HG02981 (cell line): Measurements from ENCODE around the gene KRT17.
"Not testable (repeated sequence)": the region's sequence is repeated elsewhere in the genome, so short reads cannot be mapped to it uniquely, and the experiment has no call there.

Experiments used
- ATAC-seq: cut with Tn5 transposase; IDR thresholded peaks from one replicate; pipeline ENCODE4 v1.9.1; 2021; ENCODE audit warnings: mild to moderate bottlenecking, moderate library complexity; ENCODE audit not compliant: unreplicated experiment

KRT17 gene

GRCh38 chr17:41599680-41600079, 24.7 kb downstream of the KRT17 start:
- no peak for ATAC-seq

- ATAC-seq: no peak
Observed at GRCh38 chr17:41595585-41595984, 28.8 kb downstream of the KRT17 start.

GRCh38 chr17:41594363-41594915, 29.9 kb downstream of the KRT17 start:
- no peak for ATAC-seq

- ATAC-seq: no peak
Observed at GRCh38 chr17:41593306-41593981, 30.9 kb downstream of the KRT17 start.

- ATAC-seq: no peak
Observed at GRCh38 chr17:41592601-41593305, 31.6 kb downstream of the KRT17 start.

- ATAC-seq: no peak
Observed at GRCh38 chr17:41589301-41589700, 35.1 kb downstream of the KRT17 start.

GRCh38 chr17:41588126-41588810, 36.1 kb downstream of the KRT17 start:
- no peak for ATAC-seq

- no peak for ATAC-seq
Observed at GRCh38 chr17:41586863-41587495, 37.4 kb downstream of the KRT17 start, which contains the start of gene KRT14. Gene KRT14, minus strand, starts transcription at chr17:41586895. Its CDS starts 61 bp downstream, at chr17:41586834.

GRCh38 chr17:41585301-41586056, 38.9 kb downstream of the KRT17 start:
- no peak for ATAC-seq

GRCh38 chr17:41584331-41584927, 39.9 kb downstream of the KRT17 start:
- not testable (repeated sequence) for ATAC-seq

- no peak for ATAC-seq
Observed at GRCh38 chr17:41583137-41584127, 40.9 kb downstream of the KRT17 start.

- ATAC-seq: not testable (repeated sequence)
Observed at GRCh38 chr17:41582061-41582968, 42.1 kb downstream of the KRT17 start.

- no peak for ATAC-seq
Observed at GRCh38 chr17:41581366-41582060, 42.9 kb downstream of the KRT17 start.

GRCh38 chr17:41580687-41581365, 43.5 kb downstream of the KRT17 start:
- ATAC-seq: no peak

- no peak for ATAC-seq
Observed at GRCh38 chr17:41580244-41580575, 44.2 kb downstream of the KRT17 start.

GRCh38 chr17:41579484-41580243, 44.7 kb downstream of the KRT17 start:
- ATAC-seq: peak; percentile 54
